Measurements from ENCODE around the gene KPNA1.

Gene KPNA1

DNA sequence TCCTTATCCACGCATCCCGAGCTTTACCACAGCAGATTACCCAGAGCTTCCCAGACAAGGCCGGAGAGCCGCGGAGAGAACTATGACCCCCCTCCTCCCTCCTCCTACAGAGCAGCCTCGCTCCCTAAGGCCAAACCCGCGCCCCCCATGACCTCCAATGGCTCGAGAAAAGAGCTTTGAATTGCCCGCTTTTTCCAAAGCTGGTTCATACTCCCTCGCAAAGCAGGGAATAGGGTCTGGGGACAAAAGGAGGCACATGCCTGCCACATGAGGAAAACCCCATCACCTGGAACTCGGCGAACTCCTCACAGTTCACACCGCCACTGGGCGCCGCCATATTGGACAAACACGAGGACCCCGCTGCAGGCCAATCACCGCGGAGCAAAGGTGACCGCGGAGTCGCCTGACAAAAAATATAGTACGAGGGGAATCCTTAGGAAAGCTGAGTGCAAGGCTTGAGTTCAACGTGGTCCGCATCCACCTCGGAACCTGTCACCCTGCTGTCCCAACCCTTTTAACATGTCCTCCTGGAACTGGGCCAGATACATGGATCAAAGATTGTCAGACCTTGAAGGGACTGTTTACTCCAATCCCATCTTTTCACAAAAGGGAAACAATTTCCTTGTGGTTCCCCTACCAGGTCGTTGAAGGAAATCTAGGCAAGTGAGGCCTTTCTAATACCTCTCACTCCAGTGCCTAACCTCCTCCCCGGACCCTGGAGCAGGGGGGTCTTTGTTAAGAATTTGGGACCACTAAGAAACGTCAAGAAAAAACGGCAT, 131.7 kb downstream of the KPNA1 start, which contains the start of gene MIX23:
Gene MIX23 (minus strand): TSS at position 344 of the 779 bp plus-strand sequence. CDS start 7 bp downstream, at position 337.
- peaks cover 25% of the 10 kb centered on the region for H3K36me3 ChIP-seq (ENCODE audit: control insufficient read depth, insufficient read depth, low read length)
- H3K27ac ChIP-seq (ENCODE audit: low read depth, low read length), result peak within 1 kb of the TSS; percentile 91
- peak within 1 kb of the TSS; percentile 90 for H3K9ac ChIP-seq (ENCODE audit: low read depth, low read length)
- H3K4me3 ChIP-seq (ENCODE audit: low read depth, low read length), result peak within 1 kb of the TSS; percentile 90
- H3K4me1 ChIP-seq (ENCODE audit: control insufficient read depth, insufficient read depth, low read length), result peaks cover 10% of the 10 kb centered on the region
- no peaks in the 10 kb centered on the region for H3K27me3 ChIP-seq (ENCODE audit: control insufficient read depth, insufficient read depth, low read length)
- H3K9me3 ChIP-seq (ENCODE audit: control insufficient read depth, insufficient read depth, low read length), result no peaks in the 10 kb centered on the region

DNA sequence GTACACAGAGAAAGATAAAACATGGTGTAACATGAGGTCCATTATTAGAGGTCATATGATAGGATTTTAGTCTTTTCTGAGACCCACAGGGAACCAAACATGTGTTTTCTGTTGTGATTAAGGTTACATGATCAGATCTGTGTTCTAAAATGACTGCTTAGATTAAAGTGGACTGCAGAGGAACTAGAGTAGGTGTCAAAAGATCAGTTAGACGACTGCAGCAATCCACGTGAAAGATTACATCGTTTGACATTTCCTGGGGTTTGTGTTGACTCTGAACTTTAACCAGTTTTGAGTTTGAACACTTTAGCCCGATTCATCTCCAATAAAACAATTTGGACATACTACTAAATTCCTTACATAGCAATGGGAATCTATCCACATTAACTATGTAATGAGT, 136.8 kb downstream of the KPNA1 start:
- Histone ChIP-seq H3K27me3 (ENCODE audit: control insufficient read depth, insufficient read depth, low read length) (no peaks in the 10 kb centered on the region), H3K9me3 (ENCODE audit: control insufficient read depth, insufficient read depth, low read length) (no peaks in the 10 kb centered on the region), H3K27ac (ENCODE audit: low read depth, low read length) (no peak overlapping the region), H3K9ac (ENCODE audit: low read depth, low read length) (no peak overlapping the region), H3K4me1 (ENCODE audit: control insufficient read depth, insufficient read depth, low read length) (no peaks in the 10 kb centered on the region), H3K4me3 (ENCODE audit: low read depth, low read length) (no peak overlapping the region), H3K36me3 (ENCODE audit: control insufficient read depth, insufficient read depth, low read length) (peaks cover 19% of the 10 kb centered on the region)

DNA sequence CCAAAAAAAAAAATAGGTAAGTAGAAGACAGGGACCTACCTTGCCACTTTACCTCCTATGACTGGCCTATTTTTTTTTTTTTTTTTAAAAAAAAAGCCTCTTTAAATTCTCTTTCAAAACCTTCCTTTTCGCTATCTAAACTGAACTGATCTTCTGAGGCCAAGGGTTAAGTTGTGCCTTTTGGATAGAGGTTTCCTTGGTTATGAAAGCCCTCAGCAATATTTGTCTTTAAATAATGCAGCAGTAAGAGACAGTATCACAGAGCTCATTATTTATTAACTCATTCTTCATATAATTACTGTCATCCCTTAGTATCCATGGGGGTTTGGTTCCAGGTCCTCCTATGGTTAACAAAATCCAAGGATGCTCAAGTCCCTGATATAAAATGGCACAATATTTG, 140.7 kb downstream of the KPNA1 start:
- Histone ChIP-seq H3K9me3 (ENCODE audit: control insufficient read depth, insufficient read depth, low read length) (no peaks in the 10 kb centered on the region), H3K36me3 (ENCODE audit: control insufficient read depth, insufficient read depth, low read length) (peaks cover 38% of the 10 kb centered on the region), H3K27ac (ENCODE audit: low read depth, low read length) (no peak overlapping the region), H3K27me3 (ENCODE audit: control insufficient read depth, insufficient read depth, low read length) (no peaks in the 10 kb centered on the region), H3K4me1 (ENCODE audit: control insufficient read depth, insufficient read depth, low read length) (no peaks in the 10 kb centered on the region), H3K9ac (ENCODE audit: low read depth, low read length) (no peak overlapping the region), H3K4me3 (ENCODE audit: low read depth, low read length) (no peak overlapping the region)

Measured in HUES48 (cell line).